AG04450 (cell line): ENCODE measurements around the gene ATP5MC3. TPM values are rescaled to one million over a fixed set of nuclear protein-coding genes. Genes with fewer than 3 reads are reported as not detected.

ENCODE experiments used
- CTCF ChIA-PET: fragments of 300-600, 350-600 bp; formaldehyde crosslinking; extraction: SDS; loops from one replicate; lab custom pipeline; 2022; ENCODE audit warnings: antibody characterized with exemption, inconsistent platforms; lab: Charles Lee
- POLR2A ChIA-PET: fragments of 350-600 bp; formaldehyde crosslinking; extraction: SDS; loops from one replicate; lab custom pipeline; 2021; ENCODE audit warnings: antibody characterized with exemption, inconsistent platforms; lab: Yijun Ruan, JAX
- DNase-seq: peaks from one replicate; pipeline ENCODE4 v3.0.0-alpha.2; 2011; ENCODE audit warnings: low read depth, low spot score
- H3K27ac ChIP-seq: one replicate; pipeline ENCODE4 v1.5.1; 2012; ENCODE audit warnings: low read depth, low read length, control low read depth
- H3K27me3 ChIP-seq: one replicate; pipeline ENCODE4 v1.6.0; 2012; ENCODE audit warnings: low read length; ENCODE audit not compliant: control insufficient read depth, insufficient read depth
- H3K4me3 ChIP-seq: 2 replicates; pipeline ENCODE4 v1.5.1; 2011; ENCODE audit warnings: mild to moderate bottlenecking, low read depth, low read length, control low read depth
- H3K9me3 ChIP-seq: 2 replicates; pipeline ENCODE4 v1.5.1; 2012; ENCODE audit warnings: low read length; ENCODE audit not compliant: control insufficient read depth, insufficient read depth
- polyA plus RNA-seq: library from polyadenylated mRNA; depleted of rRNA; stranded (reverse); fragments of >200 nt; gene quantifications from 2 replicates; pipeline ENCODE4 v1.2.3, GENCODE V29; 2011
- TF ChIP-seq, protein P1 (sequence below): IDR thresholded peaks from 2 replicates; pipeline ENCODE4 v1.5.1; 2011; ENCODE audit warnings: low read depth, low read length, control low read depth, inconsistent platforms

ATP5MC3 gene
- polyA plus RNA-seq, 1 experiment = 519 TPM

- no peak overlapping the region for H3K4me3 ChIP-seq
- DNase-seq = peak; percentile 24
- H3K27ac ChIP-seq = no peak overlapping the region
- H3K27me3 ChIP-seq = peaks cover 6% of the 10 kb centered on the region
- ChIA-PET POLR2A (interaction anchor here (0.6 kb wide), 1 partner anchor 936 kb away, joined by 3 read pairs; no protein-coding TSS in a partner anchor), CTCF (interaction anchor here (0.6 to 5.0 kb wide), 32 partner anchors 9 to 893 kb away, joined by 3 to 86 read pairs (median 5); partner anchors contain the start of gene ATP5MC3)
- H3K9me3 ChIP-seq = no peaks in the 10 kb centered on the region
- TF ChIP-seq, protein P1, sequence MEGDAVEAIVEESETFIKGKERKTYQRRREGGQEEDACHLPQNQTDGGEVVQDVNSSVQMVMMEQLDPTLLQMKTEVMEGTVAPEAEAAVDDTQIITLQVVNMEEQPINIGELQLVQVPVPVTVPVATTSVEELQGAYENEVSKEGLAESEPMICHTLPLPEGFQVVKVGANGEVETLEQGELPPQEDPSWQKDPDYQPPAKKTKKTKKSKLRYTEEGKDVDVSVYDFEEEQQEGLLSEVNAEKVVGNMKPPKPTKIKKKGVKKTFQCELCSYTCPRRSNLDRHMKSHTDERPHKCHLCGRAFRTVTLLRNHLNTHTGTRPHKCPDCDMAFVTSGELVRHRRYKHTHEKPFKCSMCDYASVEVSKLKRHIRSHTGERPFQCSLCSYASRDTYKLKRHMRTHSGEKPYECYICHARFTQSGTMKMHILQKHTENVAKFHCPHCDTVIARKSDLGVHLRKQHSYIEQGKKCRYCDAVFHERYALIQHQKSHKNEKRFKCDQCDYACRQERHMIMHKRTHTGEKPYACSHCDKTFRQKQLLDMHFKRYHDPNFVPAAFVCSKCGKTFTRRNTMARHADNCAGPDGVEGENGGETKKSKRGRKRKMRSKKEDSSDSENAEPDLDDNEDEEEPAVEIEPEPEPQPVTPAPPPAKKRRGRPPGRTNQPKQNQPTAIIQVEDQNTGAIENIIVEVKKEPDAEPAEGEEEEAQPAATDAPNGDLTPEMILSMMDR = peak; percentile 76
These were observed 22.3 kb upstream of the ATP5MC3 start for GRCh38 chr2:175203621-175204496.

- DNase-seq = no peak
- no peaks in the 10 kb centered on the region for H3K27me3 ChIP-seq
- H3K9me3 ChIP-seq = no peaks in the 10 kb centered on the region
- no peak overlapping the region for H3K27ac ChIP-seq
- no peak overlapping the region for H3K4me3 ChIP-seq
- CTCF ChIA-PET = interaction anchor here (0.7 to 1.4 kb wide), 2 partner anchors 9 to 88 kb away, joined by 3 to 7 read pairs; no protein-coding TSS in a partner anchor
- TF ChIP-seq, protein P1 = no peak
- POLR2A ChIA-PET = no interaction called here
These were observed 13.5 kb upstream of the ATP5MC3 start for GRCh38 chr2:175195012-175195411.

- no peak overlapping the region for H3K27ac ChIP-seq
- POLR2A ChIA-PET = no interaction called here
- H3K4me3 ChIP-seq = no peak overlapping the region
- CTCF ChIA-PET = interaction anchor here (0.8 kb wide), 1 partner anchor 15 kb away, joined by 3 read pairs; no protein-coding TSS in a partner anchor
- DNase-seq = no peak
- H3K27me3 ChIP-seq = no peaks in the 10 kb centered on the region
- H3K9me3 ChIP-seq = no peaks in the 10 kb centered on the region
- TF ChIP-seq, protein P1 = no peak
These were observed 7.3 kb upstream of the ATP5MC3 start for GRCh38 chr2:175188761-175189160.

DNA sequence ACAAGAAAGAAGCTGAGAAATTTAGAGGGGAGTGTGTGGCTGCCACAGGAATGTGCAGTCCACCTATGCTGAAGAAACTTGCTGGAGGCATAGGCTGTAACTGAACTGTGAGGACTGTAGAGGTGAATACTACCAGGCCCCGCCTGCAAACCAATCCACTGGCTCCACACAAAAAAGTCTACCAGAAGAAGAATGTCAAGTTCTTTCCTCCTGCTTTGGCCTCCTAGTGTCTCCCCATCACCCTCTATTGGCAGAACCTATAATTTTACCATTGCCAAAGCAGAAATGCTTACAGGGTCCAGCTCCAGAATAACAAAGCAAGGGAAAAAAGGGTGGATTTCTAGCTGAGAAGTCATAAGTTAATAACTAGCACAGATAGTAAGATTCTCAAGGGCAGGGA, 5.9 kb upstream of the ATP5MC3 start:
- no peak for DNase-seq
- ChIA-PET POLR2A (no interaction called here), CTCF (interaction anchor here (0.9 to 1.9 kb wide), 3 partner anchors 17 to 95 kb away, joined by 4 to 5 read pairs (median 5); no protein-coding TSS in a partner anchor)

More for the DNA sequence above, 5.9 kb upstream of the ATP5MC3 start:
- H3K9me3 ChIP-seq = no peaks in the 10 kb centered on the region
- no peak overlapping the region for H3K27ac ChIP-seq
- H3K4me3 ChIP-seq = no peak overlapping the region
- H3K27me3 ChIP-seq = no peaks in the 10 kb centered on the region
- TF ChIP-seq, protein P1 = peak; percentile 51
